ENCODE data around the gene PPP2R2B.

PPP2R2B gene

GRCh38 chr5:146588331-146589027 lies 290.1 kb downstream of the PPP2R2B start:
- Histone ChIP-seq H3K4me3 (replicated peaks; ENCODE audit: insufficient read depth, low read length) (no peak overlapping the region), H3K27ac (replicated peaks) (no peak overlapping the region), H3K27me3 (ENCODE audit: insufficient read depth, poor library complexity, severe bottlenecking) (no peaks in the 10 kb centered on the region)
- no peak for DNase-seq (ENCODE audit: low read depth in 1 of 2, low spot score in 1 of 2)
- no peak for TF ChIP-seq SPI1 (IDR thresholded peaks at IDR 0.05; ENCODE audit: borderline replicate concordance, low read depth)
- no peak for TF ChIP-seq POLR2AphosphoS5 (IDR thresholded peaks at IDR 0.05; ENCODE audit: low read depth)
- TF ChIP-seq, protein P1, sequence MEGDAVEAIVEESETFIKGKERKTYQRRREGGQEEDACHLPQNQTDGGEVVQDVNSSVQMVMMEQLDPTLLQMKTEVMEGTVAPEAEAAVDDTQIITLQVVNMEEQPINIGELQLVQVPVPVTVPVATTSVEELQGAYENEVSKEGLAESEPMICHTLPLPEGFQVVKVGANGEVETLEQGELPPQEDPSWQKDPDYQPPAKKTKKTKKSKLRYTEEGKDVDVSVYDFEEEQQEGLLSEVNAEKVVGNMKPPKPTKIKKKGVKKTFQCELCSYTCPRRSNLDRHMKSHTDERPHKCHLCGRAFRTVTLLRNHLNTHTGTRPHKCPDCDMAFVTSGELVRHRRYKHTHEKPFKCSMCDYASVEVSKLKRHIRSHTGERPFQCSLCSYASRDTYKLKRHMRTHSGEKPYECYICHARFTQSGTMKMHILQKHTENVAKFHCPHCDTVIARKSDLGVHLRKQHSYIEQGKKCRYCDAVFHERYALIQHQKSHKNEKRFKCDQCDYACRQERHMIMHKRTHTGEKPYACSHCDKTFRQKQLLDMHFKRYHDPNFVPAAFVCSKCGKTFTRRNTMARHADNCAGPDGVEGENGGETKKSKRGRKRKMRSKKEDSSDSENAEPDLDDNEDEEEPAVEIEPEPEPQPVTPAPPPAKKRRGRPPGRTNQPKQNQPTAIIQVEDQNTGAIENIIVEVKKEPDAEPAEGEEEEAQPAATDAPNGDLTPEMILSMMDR (IDR thresholded peaks at IDR 0.05; ENCODE audit: insufficient read depth, low read length): no peak
- TF ChIP-seq, protein P2, sequence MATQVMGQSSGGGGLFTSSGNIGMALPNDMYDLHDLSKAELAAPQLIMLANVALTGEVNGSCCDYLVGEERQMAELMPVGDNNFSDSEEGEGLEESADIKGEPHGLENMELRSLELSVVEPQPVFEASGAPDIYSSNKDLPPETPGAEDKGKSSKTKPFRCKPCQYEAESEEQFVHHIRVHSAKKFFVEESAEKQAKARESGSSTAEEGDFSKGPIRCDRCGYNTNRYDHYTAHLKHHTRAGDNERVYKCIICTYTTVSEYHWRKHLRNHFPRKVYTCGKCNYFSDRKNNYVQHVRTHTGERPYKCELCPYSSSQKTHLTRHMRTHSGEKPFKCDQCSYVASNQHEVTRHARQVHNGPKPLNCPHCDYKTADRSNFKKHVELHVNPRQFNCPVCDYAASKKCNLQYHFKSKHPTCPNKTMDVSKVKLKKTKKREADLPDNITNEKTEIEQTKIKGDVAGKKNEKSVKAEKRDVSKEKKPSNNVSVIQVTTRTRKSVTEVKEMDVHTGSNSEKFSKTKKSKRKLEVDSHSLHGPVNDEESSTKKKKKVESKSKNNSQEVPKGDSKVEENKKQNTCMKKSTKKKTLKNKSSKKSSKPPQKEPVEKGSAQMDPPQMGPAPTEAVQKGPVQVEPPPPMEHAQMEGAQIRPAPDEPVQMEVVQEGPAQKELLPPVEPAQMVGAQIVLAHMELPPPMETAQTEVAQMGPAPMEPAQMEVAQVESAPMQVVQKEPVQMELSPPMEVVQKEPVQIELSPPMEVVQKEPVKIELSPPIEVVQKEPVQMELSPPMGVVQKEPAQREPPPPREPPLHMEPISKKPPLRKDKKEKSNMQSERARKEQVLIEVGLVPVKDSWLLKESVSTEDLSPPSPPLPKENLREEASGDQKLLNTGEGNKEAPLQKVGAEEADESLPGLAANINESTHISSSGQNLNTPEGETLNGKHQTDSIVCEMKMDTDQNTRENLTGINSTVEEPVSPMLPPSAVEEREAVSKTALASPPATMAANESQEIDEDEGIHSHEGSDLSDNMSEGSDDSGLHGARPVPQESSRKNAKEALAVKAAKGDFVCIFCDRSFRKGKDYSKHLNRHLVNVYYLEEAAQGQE (IDR thresholded peaks at IDR 0.05; ENCODE audit: insufficient replicate concordance, low read depth): no peak
- TF ChIP-seq GABPA (IDR thresholded peaks at IDR 0.05; ENCODE audit: low read depth): no peak

DNA sequence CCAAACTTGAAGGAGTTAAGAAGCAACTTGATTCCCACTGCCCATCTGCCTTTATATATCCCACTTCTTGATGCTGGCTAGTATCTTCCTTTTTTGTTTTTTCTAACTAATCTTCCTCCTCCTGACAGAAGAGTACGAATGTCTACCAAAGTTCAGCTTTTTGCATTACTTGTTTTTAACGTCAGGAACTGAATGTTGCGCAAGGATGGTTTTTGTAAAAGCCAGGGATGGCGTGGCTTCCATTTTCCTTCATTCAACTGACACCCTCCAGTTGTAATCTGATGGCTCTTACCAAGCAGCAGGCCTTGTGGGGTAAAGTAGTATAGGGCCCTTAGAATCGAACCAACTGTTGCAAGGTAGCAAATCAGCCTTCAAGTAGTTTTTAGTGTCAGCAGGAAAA lies 291.8 kb downstream of the PPP2R2B start:
- no peak overlapping the region; the same call in 1 of the 2 replicates for H3K27ac ChIP-seq (replicated peaks)
- H3K27me3 ChIP-seq (ENCODE audit: insufficient read depth, poor library complexity, severe bottlenecking): no peaks in the 10 kb centered on the region
- no peak overlapping the region for H3K4me3 ChIP-seq (replicated peaks; ENCODE audit: insufficient read depth, low read length)
- DNase-seq (ENCODE audit: low read depth in 1 of 2, low spot score in 1 of 2): peak in 1 of 2 experiments; percentile 39
- no peak for TF ChIP-seq GABPA (IDR thresholded peaks at IDR 0.05; ENCODE audit: low read depth)
- TF ChIP-seq, protein P1 (IDR thresholded peaks at IDR 0.05; ENCODE audit: insufficient read depth, low read length): no peak
- TF ChIP-seq POLR2AphosphoS5 (IDR thresholded peaks at IDR 0.05; ENCODE audit: low read depth): no peak
- TF ChIP-seq SPI1 (IDR thresholded peaks at IDR 0.05; ENCODE audit: borderline replicate concordance, low read depth): no peak
- TF ChIP-seq, protein P2 (IDR thresholded peaks at IDR 0.05; ENCODE audit: insufficient replicate concordance, low read depth): no peak

- Histone ChIP-seq H3K27me3 (ENCODE audit: insufficient read depth, poor library complexity, severe bottlenecking) (no peaks in the 10 kb centered on the region), H3K27ac (replicated peaks) (no peak overlapping the region)
- TF ChIP-seq SPI1 (IDR thresholded peaks at IDR 0.05; ENCODE audit: borderline replicate concordance, low read depth) (no peak), POLR2AphosphoS5 (IDR thresholded peaks at IDR 0.05; ENCODE audit: low read depth) (no peak), GABPA (IDR thresholded peaks at IDR 0.05; ENCODE audit: low read depth) (no peak)
- TF ChIP-seq, protein P1 (IDR thresholded peaks at IDR 0.05; ENCODE audit: insufficient read depth, low read length): no peak
- TF ChIP-seq, protein P2 (IDR thresholded peaks at IDR 0.05; ENCODE audit: insufficient replicate concordance, low read depth): no peak
Observed at GRCh38 chr5:146584750-146585149, 293.8 kb downstream of the PPP2R2B start.

More at GRCh38 chr5:146584750-146585149, 293.8 kb downstream of the PPP2R2B start:
- H3K4me3 ChIP-seq (replicated peaks; ENCODE audit: insufficient read depth, low read length): no peak overlapping the region
- no peak for DNase-seq (ENCODE audit: low read depth in 1 of 2, low spot score in 1 of 2)
